Prostate gland (tissue), 2 donors: ENCODE results near the gene OSBPL8.

Source experiments
- CTCF ChIP-seq, 4 experiments: fragments of 200-600 bp in 2 of 4; fragments of 450-650 bp in 2 of 4; sonication (generic) in 2 of 4; IDR thresholded peaks; 1 replicate in 3 of 4; 2 replicates in 1 of 4; pipeline ENCODE4 v1.5.1; 2016 to 2019; ENCODE audit warnings: antibody characterized with exemption in 4 of 4, mild to moderate bottlenecking in 2 of 4, moderate library complexity in 2 of 4
- POLR2A ChIP-seq: fragments of 450-650 bp; IDR thresholded peaks from one replicate; pipeline ENCODE4 v1.6.1; 2016; ENCODE audit warnings: antibody characterized with exemption, mild to moderate bottlenecking
- POLR2AphosphoS5 ChIP-seq: sonication (generic); formaldehyde crosslinking; IDR thresholded peaks from one replicate; pipeline ENCODE4 v1.6.1; 2017; ENCODE audit warnings: antibody characterized with exemption

- no peak for TF ChIP-seq POLR2A
- TF ChIP-seq CTCF (IDR thresholded peaks at IDR 0.05) = no peak
- no peak for TF ChIP-seq POLR2AphosphoS5
Measured at GRCh38 chr12:76383988-76384387, 175.6 kb downstream of the OSBPL8 start.
